ENCODE results near the gene HOXA5.

The HOXA5 gene

GRCh38 chr7:27143023-27143949, at the start of gene HOXA5:
TSS of gene HOXA5 (minus strand) at chr7:27143681. CDS start at chr7:27143607, 74 bp downstream.
- Histone ChIP-seq H3K4me1 (ENCODE audit: insufficient read depth, low read length) (0 out of 2 replicates have a peak, but pooled peaks cover 4% of the 10 kb centered on the region), H3K9ac (ENCODE audit: low read depth, low read length) (peak within 1 kb of the TSS; percentile 57; the same call in 1 of the 2 replicates), H3K9me3 (ENCODE audit: control insufficient read depth, insufficient read depth, low read length) (no peaks in the 10 kb centered on the region), H3K36me3 (ENCODE audit: insufficient read depth, low read length) (no peaks in the 10 kb centered on the region)

DNA sequence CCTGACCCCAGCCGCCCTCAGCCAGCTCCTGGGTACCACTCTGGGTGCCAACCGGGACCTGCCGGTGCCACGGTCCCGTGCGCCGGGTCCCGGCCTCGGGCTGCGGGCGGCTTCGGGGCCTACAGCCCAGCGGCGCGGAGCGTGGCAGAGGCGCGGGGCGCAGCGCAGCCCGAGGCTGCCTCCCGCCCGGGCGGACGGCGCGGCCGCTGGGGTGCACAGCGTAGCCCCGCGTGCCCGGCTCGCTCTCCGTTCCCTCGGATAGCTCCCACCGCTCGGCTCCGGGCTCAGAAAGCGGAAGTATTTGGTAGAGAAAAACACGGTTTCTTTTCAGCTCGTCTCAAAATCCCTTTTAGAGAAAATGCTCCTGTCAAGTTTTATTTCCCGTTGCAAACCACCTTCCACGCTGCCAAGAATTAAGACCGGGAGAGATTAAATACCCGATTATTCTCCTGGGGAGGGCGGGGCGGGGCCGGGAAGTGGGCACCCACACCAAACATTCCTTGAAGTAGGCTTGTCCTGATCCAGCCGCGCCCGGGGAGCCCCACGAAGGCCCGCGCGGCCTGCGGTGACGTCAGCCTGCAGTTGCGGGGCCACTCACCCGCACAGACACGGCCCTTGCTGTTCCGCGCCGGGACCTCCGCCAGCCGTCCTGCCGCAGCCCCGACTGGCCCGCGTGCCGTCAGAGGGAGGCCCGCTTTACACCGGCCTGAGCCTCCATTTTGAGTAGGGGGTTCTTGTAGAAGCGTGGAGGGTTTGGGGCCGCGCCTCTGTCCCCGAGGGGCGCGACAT, 49.3 kb upstream of the HOXA5 start:
- Histone ChIP-seq H3K9ac (ENCODE audit: low read depth, low read length) (no peak overlapping the region; the same call in 1 of the 2 replicates), H3K36me3 (ENCODE audit: insufficient read depth, low read length) (no peaks in the 10 kb centered on the region), H3K9me3 (ENCODE audit: control insufficient read depth, insufficient read depth, low read length) (no peaks in the 10 kb centered on the region; the same call in 1 of the 2 replicates), H3K4me1 (ENCODE audit: insufficient read depth, low read length) (0 out of 2 replicates have a peak, but pooled peaks cover 4% of the 10 kb centered on the region)

- H3K36me3 ChIP-seq (ENCODE audit: insufficient read depth, low read length) = no peaks in the 10 kb centered on the region
- no peak overlapping the region; the same call in 1 of the 2 replicates for H3K9ac ChIP-seq (ENCODE audit: low read depth, low read length)
- 0 out of 2 replicates have a peak, but pooled peaks cover 4% of the 10 kb centered on the region for H3K4me1 ChIP-seq (ENCODE audit: insufficient read depth, low read length)
- H3K9me3 ChIP-seq (ENCODE audit: control insufficient read depth, insufficient read depth, low read length) = no peaks in the 10 kb centered on the region
Measured at GRCh38 chr7:27191833-27192545, 48.5 kb upstream of the HOXA5 start.

- no peaks in the 10 kb centered on the region for H3K9me3 ChIP-seq (ENCODE audit: control insufficient read depth, insufficient read depth, low read length)
- H3K4me1 ChIP-seq (ENCODE audit: insufficient read depth, low read length) = 0 out of 2 replicates have a peak, but pooled peaks cover 4% of the 10 kb centered on the region
- H3K36me3 ChIP-seq (ENCODE audit: insufficient read depth, low read length) = no peaks in the 10 kb centered on the region
- no peak overlapping the region for H3K9ac ChIP-seq (ENCODE audit: low read depth, low read length)
Measured at GRCh38 chr7:27191161-27191731, 47.8 kb upstream of the HOXA5 start.

DNA sequence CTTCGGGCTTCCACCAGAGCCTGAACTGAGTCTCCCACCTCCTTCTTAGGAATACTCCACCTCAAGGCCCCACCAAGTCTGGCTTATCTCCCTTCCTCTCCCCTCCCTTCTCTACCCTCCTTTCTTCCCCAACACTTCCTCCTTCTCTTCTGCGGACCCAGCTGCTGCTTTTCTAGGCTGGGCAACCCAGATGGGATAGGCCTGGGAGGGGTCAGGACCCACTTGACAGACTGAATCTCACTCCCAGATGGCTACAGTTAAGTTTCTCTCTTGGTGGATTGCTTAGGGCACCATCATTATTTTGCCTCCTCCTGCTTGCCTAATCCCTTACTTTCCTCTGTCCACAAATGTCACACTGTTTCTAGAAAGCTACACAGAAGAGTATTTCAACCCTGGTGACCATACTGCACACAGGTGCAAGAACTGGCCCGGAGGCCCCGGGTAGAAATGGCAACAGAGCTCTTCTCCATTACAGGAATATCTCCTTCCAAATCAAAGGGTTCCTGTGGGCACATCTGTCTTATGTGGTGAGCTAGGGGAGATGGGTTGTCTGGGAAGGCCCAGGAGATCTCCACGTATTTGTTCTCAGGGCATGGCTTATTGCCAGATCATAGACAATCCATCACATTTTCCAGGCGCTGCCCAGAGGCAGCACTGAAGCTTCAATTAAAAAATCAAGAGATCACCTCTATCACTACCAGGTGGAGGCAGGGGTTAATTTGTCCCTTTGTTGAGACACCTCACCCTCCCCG, 46.7 kb upstream of the HOXA5 start:
- Histone ChIP-seq H3K9me3 (ENCODE audit: control insufficient read depth, insufficient read depth, low read length) (no peaks in the 10 kb centered on the region), H3K36me3 (ENCODE audit: insufficient read depth, low read length) (no peaks in the 10 kb centered on the region), H3K4me1 (ENCODE audit: insufficient read depth, low read length) (peaks cover 11% of the 10 kb centered on the region; the same call in 1 of the 2 replicates), H3K9ac (ENCODE audit: low read depth, low read length) (no peak overlapping the region)

- no peak overlapping the region for H3K9ac ChIP-seq (ENCODE audit: low read depth, low read length)
- no peaks in the 10 kb centered on the region for H3K9me3 ChIP-seq (ENCODE audit: control insufficient read depth, insufficient read depth, low read length)
- peaks cover 11% of the 10 kb centered on the region; the same call in 1 of the 2 replicates for H3K4me1 ChIP-seq (ENCODE audit: insufficient read depth, low read length)
- H3K36me3 ChIP-seq (ENCODE audit: insufficient read depth, low read length) = no peaks in the 10 kb centered on the region
Measured at GRCh38 chr7:27189295-27189996, 46.0 kb upstream of the HOXA5 start.

- no peaks in the 10 kb centered on the region for H3K9me3 ChIP-seq (ENCODE audit: control insufficient read depth, insufficient read depth, low read length)
- H3K4me1 ChIP-seq (ENCODE audit: insufficient read depth, low read length) = peaks cover 11% of the 10 kb centered on the region; the same call in 1 of the 2 replicates
- H3K9ac ChIP-seq (ENCODE audit: low read depth, low read length) = no peak overlapping the region; the same call in 1 of the 2 replicates
- H3K36me3 ChIP-seq (ENCODE audit: insufficient read depth, low read length) = no peaks in the 10 kb centered on the region
Measured at GRCh38 chr7:27188386-27189294, 45.2 kb upstream of the HOXA5 start.

GRCh38 chr7:27187475-27188385, 44.2 kb upstream of the HOXA5 start:
- Histone ChIP-seq H3K9me3 (ENCODE audit: control insufficient read depth, insufficient read depth, low read length) (no peaks in the 10 kb centered on the region), H3K9ac (ENCODE audit: low read depth, low read length) (no peak overlapping the region), H3K4me1 (ENCODE audit: insufficient read depth, low read length) (peaks cover 11% of the 10 kb centered on the region; the same call in 1 of the 2 replicates), H3K36me3 (ENCODE audit: insufficient read depth, low read length) (no peaks in the 10 kb centered on the region)

- H3K9me3 ChIP-seq (ENCODE audit: control insufficient read depth, insufficient read depth, low read length) = no peaks in the 10 kb centered on the region
- no peak overlapping the region for H3K9ac ChIP-seq (ENCODE audit: low read depth, low read length)
- H3K4me1 ChIP-seq (ENCODE audit: insufficient read depth, low read length) = peaks cover 11% of the 10 kb centered on the region; the same call in 1 of the 2 replicates
- H3K36me3 ChIP-seq (ENCODE audit: insufficient read depth, low read length) = no peaks in the 10 kb centered on the region
Measured at GRCh38 chr7:27186668-27187474, 43.4 kb upstream of the HOXA5 start.

- H3K9ac ChIP-seq (ENCODE audit: low read depth, low read length) = no peak overlapping the region
Measured at GRCh38 chr7:27185854-27186667, 42.6 kb upstream of the HOXA5 start.

More at GRCh38 chr7:27185854-27186667, 42.6 kb upstream of the HOXA5 start:
- Histone ChIP-seq H3K36me3 (ENCODE audit: insufficient read depth, low read length) (no peaks in the 10 kb centered on the region), H3K4me1 (ENCODE audit: insufficient read depth, low read length) (peaks cover 7% of the 10 kb centered on the region; the same call in 1 of the 2 replicates), H3K9me3 (ENCODE audit: control insufficient read depth, insufficient read depth, low read length) (no peaks in the 10 kb centered on the region)

Measured in ES-I3 (cell line).